Activated CD8-positive, alpha-beta memory T cell treated with anti-CD3 and anti-CD28 coated beads for 1 hour (primary cell): Measurements from ENCODE around the gene FIBP.
"Not testable (repeated sequence)": the region's sequence is repeated elsewhere in the genome, so short reads cannot be mapped to it uniquely, and the experiment has no call there.

Experiments used
- DNase-seq, 2 donors: peaks; one replicate each; pipeline ENCODE4 v3.0.0-alpha.2; 2020; ENCODE audit warnings: low read depth in 1 of 2; ENCODE audit errors: extremely low read depth in 1 of 2

Gene FIBP

GRCh38 chr11:65915101-65915820 lies 27.0 kb upstream of the FIBP start:
- DNase-seq = no peak

DNA sequence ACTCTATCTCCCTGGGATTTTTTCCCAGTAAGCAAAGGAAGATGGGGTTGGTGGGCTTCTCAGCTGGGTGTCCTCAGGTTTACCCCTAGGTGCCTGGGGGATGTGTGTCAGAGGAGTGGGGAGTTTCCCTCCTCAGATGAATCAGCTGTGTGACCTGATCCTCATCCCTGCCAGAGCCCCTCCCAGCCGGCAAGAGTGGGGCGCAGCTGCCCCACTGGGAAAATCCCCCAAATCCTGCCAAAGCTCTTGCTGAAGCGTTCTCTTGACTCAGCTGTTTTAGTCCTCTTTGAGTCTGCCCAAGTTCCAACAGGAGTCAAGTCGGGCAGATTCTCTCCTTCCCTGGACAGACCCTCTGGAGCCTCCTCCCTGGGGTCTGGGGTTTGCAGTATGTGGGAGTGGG lies 24.6 kb upstream of the FIBP start:
- DNase-seq = no peak

DNA sequence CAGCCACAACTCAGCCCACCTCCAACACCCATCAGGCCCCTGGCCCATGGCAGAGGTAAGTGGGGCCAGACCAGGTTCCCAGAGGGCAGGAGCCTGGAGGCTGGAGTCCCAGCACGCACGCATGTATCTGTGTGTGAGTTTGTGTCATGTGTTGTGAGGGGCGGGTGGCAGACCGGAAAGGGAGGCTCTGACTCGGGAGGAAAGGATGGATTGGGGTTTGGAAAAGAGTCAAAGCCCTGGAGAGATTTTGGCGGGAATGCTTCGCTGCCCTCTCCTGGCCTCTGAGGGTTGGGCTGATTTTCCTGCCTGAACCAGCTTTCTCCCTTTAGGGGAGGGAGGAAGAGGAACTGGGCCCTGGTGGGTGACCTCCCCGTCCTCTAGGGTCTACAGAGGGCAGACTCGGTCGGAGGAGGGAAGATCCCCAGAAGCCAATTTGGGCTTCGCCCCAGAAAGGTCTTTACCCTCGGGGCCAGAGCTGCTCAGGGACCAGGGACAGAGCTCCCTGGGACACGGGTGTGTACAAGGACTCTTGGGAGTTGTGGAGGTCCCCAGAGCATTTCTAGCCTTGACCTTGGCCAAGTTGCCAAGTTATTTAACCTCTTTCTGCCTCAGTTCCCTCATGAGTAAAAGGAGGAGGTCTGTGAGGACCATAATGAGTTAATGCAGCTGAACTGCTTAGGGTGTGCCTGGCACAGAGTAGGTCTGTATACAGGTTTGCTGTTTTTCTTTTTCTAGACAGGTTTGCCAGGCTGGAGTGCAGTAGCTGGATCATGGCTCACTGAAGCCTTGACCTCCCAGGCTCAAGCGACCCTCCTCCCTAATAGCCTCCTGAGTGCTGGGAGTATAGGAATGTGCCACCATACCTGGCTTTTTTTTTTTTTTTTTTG lies 23.7 kb upstream of the FIBP start:
- no peak for DNase-seq

- no peak for DNase-seq
Measured at GRCh38 chr11:65907878-65908277, 19.6 kb upstream of the FIBP start.

GRCh38 chr11:65906602-65907001 lies 18.3 kb upstream of the FIBP start:
- DNase-seq = no peak

- no peak for DNase-seq
Measured at GRCh38 chr11:65903715-65904114, 15.4 kb upstream of the FIBP start.

DNA sequence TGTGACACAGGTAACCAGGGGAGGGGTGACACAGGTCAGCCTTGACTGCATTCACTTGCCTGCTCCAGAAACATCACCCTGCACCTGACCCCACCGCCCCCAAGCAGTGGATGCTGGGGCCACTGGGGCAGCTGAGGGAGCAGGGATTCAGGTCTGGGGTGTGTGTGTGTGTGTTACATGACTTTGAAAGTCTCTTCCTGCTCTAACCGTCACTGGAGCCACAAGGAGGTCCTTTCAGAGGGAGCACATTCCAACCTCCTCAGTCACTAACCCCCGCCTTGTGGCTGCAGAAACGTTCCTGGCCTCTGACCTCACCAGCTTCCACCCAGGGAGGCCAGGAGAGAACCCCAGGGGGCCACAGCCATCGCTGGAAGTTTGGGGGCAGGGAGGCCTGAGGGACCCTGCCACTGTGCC lies 14.8 kb upstream of the FIBP start:
- DNase-seq = no peak

DNA sequence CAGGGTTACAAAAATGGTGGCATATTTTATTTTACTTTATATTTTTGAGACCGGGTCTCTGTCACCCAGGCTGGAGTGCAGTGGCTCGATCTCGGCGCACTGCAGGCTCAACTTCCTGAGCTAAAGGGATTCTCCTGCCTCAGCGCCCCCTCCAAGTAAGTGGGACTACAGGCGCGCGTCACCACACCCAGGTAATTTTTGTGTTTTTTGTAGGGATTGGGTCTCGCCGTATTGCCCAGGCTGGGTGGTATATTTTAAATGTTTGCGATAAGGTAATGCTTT lies 12.6 kb upstream of the FIBP start:
- DNase-seq = no peak

GRCh38 chr11:65900125-65900898 lies 12.0 kb upstream of the FIBP start, which contains the start of gene FOSL1:
Gene FOSL1, minus strand, starts transcription at chr11:65900388. Its CDS starts 49 bp downstream, at chr11:65900339.
- peak; percentile 86 to 90 for DNase-seq

DNA sequence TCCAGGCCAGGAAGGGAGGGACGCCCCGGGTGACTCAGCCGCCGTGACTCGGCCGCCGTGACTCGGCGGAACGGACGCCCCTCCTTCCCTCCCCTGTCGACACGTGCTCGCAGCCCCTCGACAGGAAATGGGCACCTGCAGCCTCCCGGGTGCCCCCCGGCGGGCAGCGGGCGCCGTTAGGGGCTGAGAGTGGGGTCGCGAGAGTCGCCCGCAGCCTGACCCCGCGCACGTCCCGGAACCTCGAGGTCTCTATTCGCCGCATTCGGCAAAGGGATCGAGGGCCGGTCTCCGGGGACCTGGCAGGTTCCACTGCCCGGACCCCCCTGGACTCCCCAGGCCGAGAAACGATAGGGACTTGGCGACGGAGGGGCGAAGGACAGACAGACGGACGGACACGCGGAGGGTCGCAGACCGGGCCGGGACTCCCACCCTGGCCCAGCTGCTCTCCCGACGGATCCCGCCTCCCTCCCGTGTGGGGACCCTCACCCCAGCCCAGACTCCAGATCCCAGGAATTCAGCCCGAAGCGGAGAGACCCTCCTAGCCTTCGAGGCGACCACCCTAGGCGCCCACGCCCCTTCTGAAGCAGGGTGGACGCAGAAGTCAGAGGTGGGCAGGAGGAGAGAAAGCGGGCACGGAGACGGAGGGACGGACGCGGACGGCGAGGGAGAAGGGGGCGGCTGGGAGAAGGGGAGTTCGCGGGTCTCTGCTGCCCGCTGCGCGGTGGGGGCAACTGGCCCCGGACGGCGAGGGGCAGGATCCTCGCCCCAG lies 11.3 kb upstream of the FIBP start:
- peak in 1 of 2 donors; percentile 49 for DNase-seq

DNA sequence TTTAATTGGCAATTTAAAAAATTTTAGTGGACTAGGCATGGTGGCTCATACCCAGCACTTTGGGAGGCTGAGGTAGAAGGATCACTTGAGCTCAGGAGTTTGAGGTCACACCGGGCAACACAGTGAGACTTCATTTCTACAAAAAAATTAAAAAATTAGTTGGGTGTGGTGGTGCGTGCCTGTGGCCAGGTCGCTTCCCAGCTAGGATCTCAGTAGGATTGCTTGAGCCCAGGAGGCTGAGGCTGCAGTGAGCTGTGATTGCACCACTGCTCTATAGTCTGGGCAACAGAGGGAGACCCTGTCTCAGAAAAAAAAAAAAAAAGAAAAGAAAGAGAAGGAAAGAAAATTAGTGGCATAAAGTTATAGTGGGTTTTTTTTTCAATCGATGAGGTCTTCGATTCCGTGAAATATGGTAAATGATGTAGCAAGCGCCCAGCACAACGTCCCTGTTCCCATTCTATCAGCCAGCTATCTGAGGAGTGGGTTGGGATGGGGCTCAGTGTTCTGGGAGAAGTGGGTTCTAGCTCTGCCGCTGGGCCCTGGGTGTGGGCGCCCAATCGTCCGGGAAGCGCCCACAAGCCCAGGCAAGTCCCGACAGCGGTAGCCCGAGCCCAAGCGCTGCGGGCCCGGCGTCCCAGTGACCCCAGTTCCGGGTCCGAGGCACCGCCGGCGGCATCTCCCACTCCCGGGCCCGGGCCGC lies 10.5 kb upstream of the FIBP start:
- no peak for DNase-seq

DNA sequence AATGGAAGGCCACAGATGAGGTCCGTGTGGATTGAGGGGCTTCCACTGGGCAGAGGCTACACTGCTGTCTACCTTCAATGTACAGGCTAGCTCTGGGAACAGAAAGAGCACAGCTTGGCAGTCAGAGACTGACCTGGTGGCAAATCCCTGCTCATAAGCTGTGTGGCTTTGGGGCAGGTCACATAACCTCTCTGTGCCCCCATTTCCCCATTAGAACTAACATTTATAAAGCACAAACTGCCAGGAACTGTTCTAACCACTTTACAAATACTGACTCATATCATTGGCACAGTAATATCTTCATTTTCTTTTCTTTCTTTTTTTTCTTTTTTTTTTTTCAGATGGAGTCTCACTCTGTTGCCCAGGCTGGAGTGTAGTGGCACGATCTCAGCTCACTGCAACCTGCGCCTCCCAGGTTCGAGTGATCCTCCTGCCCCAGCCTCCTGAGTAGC lies 8.8 kb upstream of the FIBP start:
- DNase-seq = no peak

DNA sequence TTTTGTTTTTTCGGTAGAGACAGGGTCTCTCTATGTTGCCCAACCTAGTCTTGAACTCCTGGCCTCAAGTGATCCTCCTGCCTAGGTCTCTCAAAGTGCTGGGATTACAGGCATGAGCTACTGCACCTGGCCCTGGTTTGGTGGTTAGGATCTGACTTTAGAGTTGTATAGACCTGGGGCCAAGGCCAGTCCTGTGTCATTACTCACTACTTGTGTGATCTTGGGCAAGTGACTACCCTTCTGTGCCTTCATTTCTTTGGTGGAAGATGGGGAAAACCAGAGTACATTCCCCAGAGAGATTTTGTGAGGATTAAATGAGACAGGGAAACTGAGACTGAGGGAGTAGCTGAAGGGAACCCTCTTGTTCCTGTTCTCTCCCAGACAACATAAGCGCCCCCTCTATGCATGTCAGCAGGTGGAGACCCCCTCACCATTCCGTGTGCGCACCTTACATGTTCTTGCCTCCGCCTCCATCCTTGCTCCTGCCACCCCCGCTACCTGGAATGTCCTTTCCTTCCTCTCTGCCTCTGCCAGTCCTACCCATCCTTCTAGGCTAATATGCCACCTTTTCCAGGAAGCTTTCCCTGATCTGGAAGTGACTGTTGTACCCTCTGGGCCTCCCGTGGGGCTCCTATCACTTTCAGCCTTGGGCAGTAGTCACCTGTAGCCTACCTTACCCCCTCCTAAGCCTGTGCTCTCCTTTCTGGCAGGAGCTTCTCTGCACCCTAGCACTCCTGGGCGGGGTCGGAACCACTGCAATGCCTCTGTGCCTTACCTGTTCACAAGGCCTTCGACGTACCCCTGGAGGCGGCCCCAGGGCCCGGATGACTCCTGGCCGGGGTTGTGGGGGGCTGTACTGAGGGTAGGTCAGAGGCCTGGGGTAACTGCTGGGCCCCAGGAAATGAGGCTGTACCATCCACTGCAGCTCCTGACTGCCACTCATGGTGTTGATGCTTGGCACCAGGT lies 8.0 kb upstream of the FIBP start:
- DNase-seq = no peak

- no peak for DNase-seq
Measured at GRCh38 chr11:65895482-65895981, 7.3 kb upstream of the FIBP start.

DNA sequence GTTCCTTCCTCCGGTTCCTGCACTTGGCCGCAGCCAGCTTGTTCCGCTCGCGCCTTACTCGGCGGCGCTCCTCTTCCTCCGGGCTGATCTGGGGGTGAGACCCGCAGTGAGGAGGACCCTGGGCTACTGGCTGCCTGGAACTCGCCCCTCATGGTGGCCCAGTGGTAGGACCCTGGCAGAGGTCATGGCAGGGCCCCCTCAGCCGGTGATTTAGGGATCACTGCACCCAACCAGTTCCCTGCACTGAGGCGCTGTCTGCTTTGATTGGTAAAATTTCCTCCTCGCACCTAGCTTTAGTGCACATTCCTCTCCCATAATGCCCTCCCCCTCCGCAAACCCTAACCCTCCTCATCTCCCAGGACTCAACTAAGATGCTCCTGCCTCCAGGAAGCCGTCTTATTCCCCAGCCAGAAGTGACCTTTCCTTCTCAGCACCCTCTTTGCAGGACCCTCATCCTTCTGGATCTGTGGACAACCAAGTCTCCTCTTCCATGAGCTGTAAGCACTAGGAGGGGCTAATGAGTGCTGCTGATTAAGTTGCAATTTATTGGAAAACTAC lies 5.8 kb upstream of the FIBP start:
- DNase-seq = no peak

GRCh38 chr11:65892661-65893317 lies 4.5 kb upstream of the FIBP start:
- no peak for DNase-seq

DNA sequence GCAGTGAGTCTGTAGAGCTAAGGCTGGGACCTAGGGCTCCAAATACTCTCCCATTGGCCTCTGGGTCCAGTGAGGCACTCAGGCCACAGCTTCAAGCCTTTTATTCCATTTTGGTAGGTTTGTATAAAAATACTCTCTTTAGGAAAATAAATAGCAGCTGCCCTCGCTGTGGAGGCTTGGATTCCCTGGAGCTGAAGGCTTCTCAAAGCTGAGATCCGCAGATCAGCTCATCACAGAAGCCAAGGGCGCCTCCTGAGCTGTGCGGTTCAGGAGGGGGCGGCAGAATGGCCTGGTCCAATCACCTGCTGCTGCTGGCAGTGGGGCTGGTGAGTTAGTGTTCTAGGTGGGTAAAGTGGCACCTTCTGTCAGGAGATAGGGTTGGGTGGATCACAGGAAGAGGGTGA lies 3.9 kb upstream of the FIBP start:
- not testable (repeated sequence) for DNase-seq
